Body of pancreas (tissue), 4 donors: ENCODE data around the gene ASS1.

ENCODE experiments used
- CTCF ChIP-seq, 7 experiments: fragments of 450-650 bp in 4 of 7; fragments of 200-600 bp in 3 of 7; sonication (generic) in 3 of 7; IDR thresholded peaks; one replicate each; pipeline ENCODE4 v1.5.1; 2016 to 2019; ENCODE audit warnings: antibody characterized with exemption in 7 of 7
- POLR2A ChIP-seq, 3 donors: fragments of 450-650 bp; IDR thresholded peaks; one replicate each; pipeline ENCODE4 v1.6.1; 2016; ENCODE audit warnings: antibody characterized with exemption in 3 of 3, mild to moderate bottlenecking in 2 of 3

- TF ChIP-seq POLR2A (IDR thresholded peaks at IDR 0.05) (no peak), CTCF (IDR thresholded peaks at IDR 0.05) (no peak)
Measured at GRCh38 chr9:130463763-130464745, 19.3 kb downstream of the ASS1 start.
